ENCODE measurements around the gene RTP1. TPM values are rescaled to one million over a fixed set of nuclear protein-coding genes. Genes with fewer than 3 reads are reported as not detected.
A peak's percentile ranks its signal among the peaks of the same experiment; 100 is the strongest.

RTP1 gene
- total and polyA plus RNA-seq, 2 of the 4 experiments (the other 2 are of a cell fraction), result not detected

DNA sequence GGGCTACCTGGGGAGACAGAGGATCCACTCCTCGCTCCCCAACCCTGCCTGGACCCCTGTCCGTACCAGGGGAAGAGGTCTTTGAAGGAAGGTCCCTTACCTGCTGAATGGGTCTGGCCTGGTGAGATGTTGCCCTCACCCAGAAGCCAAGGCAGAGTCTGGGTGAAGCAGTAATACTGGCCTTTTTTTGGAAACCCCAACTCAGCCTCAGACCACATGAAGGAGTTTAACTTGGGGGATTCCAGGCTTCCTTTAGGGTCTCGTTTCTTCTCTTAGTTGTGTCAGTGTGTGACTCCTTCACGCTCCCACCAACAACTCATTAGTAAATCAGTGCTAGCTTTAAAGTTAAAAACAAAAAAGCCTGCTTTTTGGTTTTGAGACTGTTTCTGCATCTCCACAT lies 45.6 kb downstream of the RTP1 start:
- TF ChIP-seq CHD1 (IDR thresholded peaks at IDR 0.05; ENCODE audit: low read depth, low read length), result no peak
- TF ChIP-seq, protein P1, sequence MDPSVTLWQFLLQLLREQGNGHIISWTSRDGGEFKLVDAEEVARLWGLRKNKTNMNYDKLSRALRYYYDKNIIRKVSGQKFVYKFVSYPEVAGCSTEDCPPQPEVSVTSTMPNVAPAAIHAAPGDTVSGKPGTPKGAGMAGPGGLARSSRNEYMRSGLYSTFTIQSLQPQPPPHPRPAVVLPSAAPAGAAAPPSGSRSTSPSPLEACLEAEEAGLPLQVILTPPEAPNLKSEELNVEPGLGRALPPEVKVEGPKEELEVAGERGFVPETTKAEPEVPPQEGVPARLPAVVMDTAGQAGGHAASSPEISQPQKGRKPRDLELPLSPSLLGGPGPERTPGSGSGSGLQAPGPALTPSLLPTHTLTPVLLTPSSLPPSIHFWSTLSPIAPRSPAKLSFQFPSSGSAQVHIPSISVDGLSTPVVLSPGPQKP (IDR thresholded peaks at IDR 0.05; ENCODE audit: borderline replicate concordance, low read depth, low read length), result no peak
- H2BK20ac ChIP-seq (ENCODE audit: low read depth, low read length), result peak overlapping the region; percentile 15; the same call in 1 of the 2 replicates
- no peak overlapping the region for H3K14ac ChIP-seq (replicated peaks; ENCODE audit: low read depth, low read length)
- no peaks in the 10 kb centered on the region for H3K9me1 ChIP-seq (ENCODE audit: insufficient read depth, low read length)
- H4K20me1 ChIP-seq (ENCODE audit: insufficient read depth, low read length), result no peaks in the 10 kb centered on the region
- peak overlapping the region; percentile 37 for H2AK5ac ChIP-seq (ENCODE audit: low read depth, low read length)
- no peak overlapping the region for H3K9ac ChIP-seq (ENCODE audit: low read depth, low read length)
- no peak overlapping the region; the same call in 1 of the 2 replicates for H3K18ac ChIP-seq (ENCODE audit: low read depth, low read length)
- H3K79me1 ChIP-seq (ENCODE audit: low read depth in 1 of 2, low read length in 2 of 2), result no peaks in the 10 kb centered on the region
- no peak overlapping the region for H3K4me3 ChIP-seq (ENCODE audit: insufficient read depth, low read depth, low read length)
- 0 out of 4 replicates have a peak overlapping the region, but pooled peaks of 1 of the 2 experiments have one; percentile 59 for H4K8ac ChIP-seq (ENCODE audit: low read depth in 2 of 2, low read length in 2 of 2)
- peaks cover 3% of the 10 kb centered on the region for H3K9me3 ChIP-seq (ENCODE audit: control insufficient read depth, insufficient read depth, low read length)
- peak overlapping the region; percentile 10; the same call in 1 of the 2 replicates for H4K91ac ChIP-seq (ENCODE audit: insufficient read depth, low read depth, low read length)
- POLR2A ChIA-PET (ENCODE audit: unreplicated experiment), result no interaction called here
- H3K27me3 ChIP-seq (ENCODE audit: control insufficient read depth, insufficient read depth, low read length), result no peaks in the 10 kb centered on the region
- H2BK120ac ChIP-seq (ENCODE audit: low read depth, low read length), result peak overlapping the region; percentile 27
- peak overlapping the region; percentile 4 for H3K4ac ChIP-seq (ENCODE audit: low read depth, low read length)
- CTCF ChIA-PET, result no interaction called here
- no peaks in the 10 kb centered on the region; the same call in 1 of the 2 replicates for H3K36me3 ChIP-seq (ENCODE audit: control insufficient read depth, insufficient read depth, low read length)
- WGBS, 2 experiments (ENCODE audit: extremely low coverage in 2 of 2, insufficient read length in 1 of 2), result no CpG with 5 or more reads among the region's 4 CpGs
- H2AFZ ChIP-seq (replicated peaks; ENCODE audit: low read length, poor library complexity), result peak overlapping the region; percentile 34
- intact Hi-C loops (cut with micrococcal nuclease) (no loop called here), in situ Hi-C loops (cut with MboI; ENCODE audit: low sequenced_read_pairs) (no loop called here), dilution Hi-C loops (cut with HindIII; ENCODE audit: low sequenced_read_pairs, unreplicated experiment) (no loop called here)
- H3K23ac ChIP-seq (ENCODE audit: low read depth, low read length), result no peak overlapping the region; the same call in 1 of the 2 replicates
- no peak overlapping the region for H2BK15ac ChIP-seq (ENCODE audit: low read depth, low read length)
- no peak overlapping the region for H3K27ac ChIP-seq (ENCODE audit: insufficient read depth, low read length)
- no peak overlapping the region for H3K4me2 ChIP-seq (ENCODE audit: low read depth, low read length)
- H3K56ac ChIP-seq (ENCODE audit: extremely low read depth, insufficient read depth, low read length), result no peak overlapping the region
- peak overlapping the region; percentile 79 for H2AK9ac ChIP-seq (replicated peaks; ENCODE audit: low read depth, low read length, poor library complexity)
- no peak for DNase-seq
- H4K5ac ChIP-seq (ENCODE audit: low read depth, low read length), result no peak overlapping the region; the same call in 1 of the 2 replicates
- no TSS peak for BruUV-seq (replicated peaks)
- peak overlapping the region; percentile 10 for H2BK5ac ChIP-seq (ENCODE audit: low read depth, low read length, poor library complexity, severe bottlenecking)
- ATAC-seq (ENCODE audit: low read depth), result no peak
- peaks cover 11% of the 10 kb centered on the region for H3K4me1 ChIP-seq (ENCODE audit: control insufficient read depth, insufficient read depth, low read length)

Measured in IMR-90 (cell line).